ENCODE data around the gene PVR.
"Not testable (repeated sequence)": the region's sequence is repeated elsewhere in the genome, so short reads cannot be mapped to it uniquely, and the experiment has no call there.

The PVR gene

DNA sequence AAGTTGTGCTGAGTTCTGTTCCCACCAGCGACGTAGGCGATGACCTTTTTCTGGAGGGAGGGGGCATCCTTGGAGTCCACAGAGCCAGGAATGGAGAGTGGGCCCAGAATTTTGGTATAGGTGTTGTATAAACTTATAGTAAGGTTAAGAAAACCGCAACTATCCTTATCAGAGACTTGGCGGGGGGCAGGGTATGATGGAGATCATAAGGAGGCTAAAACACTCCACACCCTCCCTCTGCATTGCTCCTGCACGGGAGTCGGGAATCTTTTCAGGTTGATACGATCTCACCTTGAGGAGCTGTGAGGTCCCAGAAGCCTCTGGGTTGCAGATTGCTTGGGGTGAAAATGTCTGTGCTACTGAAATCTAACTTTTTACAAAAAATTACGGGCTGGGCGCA lies 21.3 kb downstream of the PVR start:
- Histone ChIP-seq H3K9me3 (ENCODE audit: insufficient read depth, low read depth, low read length) (no peaks in the 10 kb centered on the region), H3K9ac (ENCODE audit: low read depth, low read length, poor library complexity, severe bottlenecking) (no peak overlapping the region), H3K9me2 (replicated peaks; ENCODE audit: low read depth, low read length) (no peaks in the 10 kb centered on the region), H3F3A (ENCODE audit: low read depth) (no peaks in the 10 kb centered on the region), H3K27me3 (ENCODE audit: insufficient read depth, low read length, poor library complexity, severe bottlenecking) (no peaks in the 10 kb centered on the region), H3K36me3 (ENCODE audit: insufficient read depth, low read length) (no peaks in the 10 kb centered on the region), H4K20me1 (ENCODE audit: insufficient read depth, low read length, poor library complexity, severe bottlenecking) (no peaks in the 10 kb centered on the region), H3K79me2 (ENCODE audit: insufficient read depth, low read length) (no peaks in the 10 kb centered on the region), H3K4me2 (ENCODE audit: low read depth, low read length, poor library complexity, severe bottlenecking) (no peak overlapping the region), H2AFZ (ENCODE audit: low read length) (no peak overlapping the region), H3K4me1 (ENCODE audit: insufficient read depth, low read length, poor library complexity, severe bottlenecking) (no peaks in the 10 kb centered on the region), H3K4me3 (ENCODE audit: low read length, poor library complexity, severe bottlenecking) (no peak overlapping the region)
- TF ChIP-seq, protein P1, sequence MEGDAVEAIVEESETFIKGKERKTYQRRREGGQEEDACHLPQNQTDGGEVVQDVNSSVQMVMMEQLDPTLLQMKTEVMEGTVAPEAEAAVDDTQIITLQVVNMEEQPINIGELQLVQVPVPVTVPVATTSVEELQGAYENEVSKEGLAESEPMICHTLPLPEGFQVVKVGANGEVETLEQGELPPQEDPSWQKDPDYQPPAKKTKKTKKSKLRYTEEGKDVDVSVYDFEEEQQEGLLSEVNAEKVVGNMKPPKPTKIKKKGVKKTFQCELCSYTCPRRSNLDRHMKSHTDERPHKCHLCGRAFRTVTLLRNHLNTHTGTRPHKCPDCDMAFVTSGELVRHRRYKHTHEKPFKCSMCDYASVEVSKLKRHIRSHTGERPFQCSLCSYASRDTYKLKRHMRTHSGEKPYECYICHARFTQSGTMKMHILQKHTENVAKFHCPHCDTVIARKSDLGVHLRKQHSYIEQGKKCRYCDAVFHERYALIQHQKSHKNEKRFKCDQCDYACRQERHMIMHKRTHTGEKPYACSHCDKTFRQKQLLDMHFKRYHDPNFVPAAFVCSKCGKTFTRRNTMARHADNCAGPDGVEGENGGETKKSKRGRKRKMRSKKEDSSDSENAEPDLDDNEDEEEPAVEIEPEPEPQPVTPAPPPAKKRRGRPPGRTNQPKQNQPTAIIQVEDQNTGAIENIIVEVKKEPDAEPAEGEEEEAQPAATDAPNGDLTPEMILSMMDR (conservative IDR thresholded peaks at IDR 0.05; ENCODE audit: low read length): no peak
- no peak for TF ChIP-seq EZH2phosphoT487 (IDR thresholded peaks at IDR 0.05; ENCODE audit: borderline replicate concordance)

- H3K36me3 ChIP-seq (ENCODE audit: insufficient read depth, low read length): no peaks in the 10 kb centered on the region
- no peaks in the 10 kb centered on the region for H3K27me3 ChIP-seq (ENCODE audit: insufficient read depth, low read length, poor library complexity, severe bottlenecking)
Measured at GRCh38 chr19:44666852-44667556, 23.3 kb downstream of the PVR start.

GRCh38 chr19:44668985-44669764 lies 25.5 kb downstream of the PVR start:
- no peaks in the 10 kb centered on the region for H3K9me2 ChIP-seq (replicated peaks; ENCODE audit: low read depth, low read length)
- H3K79me2 ChIP-seq (ENCODE audit: insufficient read depth, low read length): no peaks in the 10 kb centered on the region
- H3K4me3 ChIP-seq (ENCODE audit: low read length, poor library complexity, severe bottlenecking): no peak overlapping the region
- H4K20me1 ChIP-seq (ENCODE audit: insufficient read depth, low read length, poor library complexity, severe bottlenecking): no peaks in the 10 kb centered on the region
- no peaks in the 10 kb centered on the region for H3K27me3 ChIP-seq (ENCODE audit: insufficient read depth, low read length, poor library complexity, severe bottlenecking)
- TF ChIP-seq, protein P1 (conservative IDR thresholded peaks at IDR 0.05; ENCODE audit: low read length): no peak
- TF ChIP-seq EZH2phosphoT487 (IDR thresholded peaks at IDR 0.05; ENCODE audit: borderline replicate concordance): no peak
- no peaks in the 10 kb centered on the region for H3K4me1 ChIP-seq (ENCODE audit: insufficient read depth, low read length, poor library complexity, severe bottlenecking)
- no peaks in the 10 kb centered on the region for H3K36me3 ChIP-seq (ENCODE audit: insufficient read depth, low read length)
- peaks cover 2% of the 10 kb centered on the region; the same call in 1 of the 2 replicates for H3K9me3 ChIP-seq (ENCODE audit: insufficient read depth, low read depth, low read length)
- H2AFZ ChIP-seq (ENCODE audit: low read length): no peak overlapping the region
- H3K9ac ChIP-seq (ENCODE audit: low read depth, low read length, poor library complexity, severe bottlenecking): no peak overlapping the region
- no peaks in the 10 kb centered on the region for H3F3A ChIP-seq (ENCODE audit: low read depth)
- no peak overlapping the region for H3K4me2 ChIP-seq (ENCODE audit: low read depth, low read length, poor library complexity, severe bottlenecking)

More at GRCh38 chr19:44666852-44667556, 23.3 kb downstream of the PVR start:
- Histone ChIP-seq H3K9me2 (replicated peaks; ENCODE audit: low read depth, low read length) (no peaks in the 10 kb centered on the region), H3K4me3 (ENCODE audit: low read length, poor library complexity, severe bottlenecking) (no peak overlapping the region), H3K79me2 (ENCODE audit: insufficient read depth, low read length) (no peaks in the 10 kb centered on the region), H3K9me3 (ENCODE audit: insufficient read depth, low read depth, low read length) (no peaks in the 10 kb centered on the region), H3K9ac (ENCODE audit: low read depth, low read length, poor library complexity, severe bottlenecking) (no peak overlapping the region), H4K20me1 (ENCODE audit: insufficient read depth, low read length, poor library complexity, severe bottlenecking) (no peaks in the 10 kb centered on the region), H2AFZ (ENCODE audit: low read length) (no peak overlapping the region), H3K4me2 (ENCODE audit: low read depth, low read length, poor library complexity, severe bottlenecking) (no peak overlapping the region), H3F3A (ENCODE audit: low read depth) (no peaks in the 10 kb centered on the region), H3K4me1 (ENCODE audit: insufficient read depth, low read length, poor library complexity, severe bottlenecking) (no peaks in the 10 kb centered on the region)
- TF ChIP-seq EZH2phosphoT487 (IDR thresholded peaks at IDR 0.05; ENCODE audit: borderline replicate concordance): no peak

- not testable (repeated sequence) for H3K9ac ChIP-seq (ENCODE audit: low read depth, low read length, poor library complexity, severe bottlenecking); H3K9me2 ChIP-seq (replicated peaks; ENCODE audit: low read depth, low read length); H3F3A ChIP-seq (ENCODE audit: low read depth); H3K4me1 ChIP-seq (ENCODE audit: insufficient read depth, low read length, poor library complexity, severe bottlenecking); H3K9me3 ChIP-seq (ENCODE audit: insufficient read depth, low read depth, low read length); H3K4me3 ChIP-seq (ENCODE audit: low read length, poor library complexity, severe bottlenecking); H2AFZ ChIP-seq (ENCODE audit: low read length); H3K79me2 ChIP-seq (ENCODE audit: insufficient read depth, low read length); H3K36me3 ChIP-seq (ENCODE audit: insufficient read depth, low read length); H3K27me3 ChIP-seq (ENCODE audit: insufficient read depth, low read length, poor library complexity, severe bottlenecking); H4K20me1 ChIP-seq (ENCODE audit: insufficient read depth, low read length, poor library complexity, severe bottlenecking); H3K4me2 ChIP-seq (ENCODE audit: low read depth, low read length, poor library complexity, severe bottlenecking)
Measured at GRCh38 chr19:44670027-44670426, 26.3 kb downstream of the PVR start.

Measured in Loucy (cell line).